ENCODE results near the gene FAM107B.

Gene FAM107B

GRCh38 chr10:14698111-14698828 lies 76.4 kb downstream of the FAM107B start:
- no peak for TF ChIP-seq CTCF (conservative IDR thresholded peaks at IDR 0.05; ENCODE audit: control insufficient read depth, insufficient read depth, low read depth, low read length)
- DNase-seq (ENCODE audit: low read depth), result peak; percentile 95
- H3K4me3 ChIP-seq (ENCODE audit: control insufficient read depth, low read depth, low read length), result no peak overlapping the region

GRCh38 chr10:14697281-14697680 lies 77.4 kb downstream of the FAM107B start:
- H3K4me3 ChIP-seq (ENCODE audit: control insufficient read depth, low read depth, low read length), result no peak overlapping the region
- no peak for TF ChIP-seq CTCF (conservative IDR thresholded peaks at IDR 0.05; ENCODE audit: control insufficient read depth, insufficient read depth, low read depth, low read length)
- DNase-seq (ENCODE audit: low read depth), result no peak

GRCh38 chr10:14696821-14697220 lies 77.9 kb downstream of the FAM107B start:
- no peak for TF ChIP-seq CTCF (conservative IDR thresholded peaks at IDR 0.05; ENCODE audit: control insufficient read depth, insufficient read depth, low read depth, low read length)
- DNase-seq (ENCODE audit: low read depth), result no peak
- no peak overlapping the region for H3K4me3 ChIP-seq (ENCODE audit: control insufficient read depth, low read depth, low read length)

GRCh38 chr10:14695847-14696480 lies 78.7 kb downstream of the FAM107B start:
- H3K4me3 ChIP-seq (ENCODE audit: control insufficient read depth, low read depth, low read length), result no peak overlapping the region
- DNase-seq (ENCODE audit: low read depth), result no peak
- TF ChIP-seq CTCF (conservative IDR thresholded peaks at IDR 0.05; ENCODE audit: control insufficient read depth, insufficient read depth, low read depth, low read length), result no peak

GRCh38 chr10:14693891-14694290 lies 80.8 kb downstream of the FAM107B start:
- no peak overlapping the region for H3K4me3 ChIP-seq (ENCODE audit: control insufficient read depth, low read depth, low read length)
- TF ChIP-seq CTCF (conservative IDR thresholded peaks at IDR 0.05; ENCODE audit: control insufficient read depth, insufficient read depth, low read depth, low read length), result no peak
- no peak for DNase-seq (ENCODE audit: low read depth)

- H3K4me3 ChIP-seq (ENCODE audit: control insufficient read depth, low read depth, low read length), result no peak overlapping the region
- no peak for TF ChIP-seq CTCF (conservative IDR thresholded peaks at IDR 0.05; ENCODE audit: control insufficient read depth, insufficient read depth, low read depth, low read length)
- no peak for DNase-seq (ENCODE audit: low read depth)
Observed at GRCh38 chr10:14692344-14693076, 82.2 kb downstream of the FAM107B start.

Data from fibroblast of mammary gland (primary cell).